H1 (cell line): ENCODE results near the gene F11R. TPM values are rescaled to one million over a fixed set of nuclear protein-coding genes. Genes with fewer than 3 reads are reported as not detected.

Source experiments
- ATF3 ChIP-seq: IDR thresholded peaks from 2 replicates; pipeline ENCODE4 v1.6.1; 2011; ENCODE audit warnings: low read depth, mild to moderate bottlenecking, low read length; ENCODE audit not compliant: insufficient read depth
- BACH1 ChIP-seq: IDR thresholded peaks from 2 replicates; pipeline ENCODE4 v1.6.1; 2012; ENCODE audit warnings: low read length, improper control_type of control experiment
- CTBP2 ChIP-seq: IDR thresholded peaks from 2 replicates; pipeline ENCODE4 v1.7.0; 2011; ENCODE audit warnings: borderline replicate concordance, mild to moderate bottlenecking, moderate library complexity, mixed read lengths, low read length; ENCODE audit not compliant: insufficient read depth, insufficient read length
- POLR2A ChIP-seq, 2 experiments: IDR thresholded peaks; 1 replicate in 1 of 2; 2 replicates in 1 of 2; pipeline ENCODE4 v1.6.1; 2011; ENCODE audit warnings: low read depth in 2 of 2, low read length in 2 of 2, mild to moderate bottlenecking in 2 of 2; ENCODE audit errors: control extremely low read depth in 1 of 2
- POLR2AphosphoS5 ChIP-seq: IDR thresholded peaks from 2 replicates; pipeline ENCODE4 v1.6.1; 2011; ENCODE audit warnings: low read depth, low read length
- RAD21 ChIP-seq, 2 experiments: IDR thresholded peaks in 1 of 2; conservative IDR thresholded peaks in 1 of 2; 2 replicates each; pipeline ENCODE4 v1.6.1; 2011; ENCODE audit warnings: low read depth in 2 of 2, low read length in 2 of 2, improper control_type of control experiment in 1 of 2, inconsistent platforms in 1 of 2, mild to moderate bottlenecking in 1 of 2, moderate library complexity in 1 of 2
- SIRT6 ChIP-seq: IDR thresholded peaks from one replicate; pipeline ENCODE4 v1.7.1; 2012; ENCODE audit warnings: low read length, inconsistent platforms
- SP2 ChIP-seq: IDR thresholded peaks from 2 replicates; pipeline ENCODE4 v1.6.1; 2012; ENCODE audit warnings: mild to moderate bottlenecking, low read length, inconsistent platforms
- TCF12 ChIP-seq: IDR thresholded peaks from 2 replicates; pipeline ENCODE4 v1.6.1; 2011; ENCODE audit warnings: low read depth, mild to moderate bottlenecking, low read length
- polyA plus RNA-seq, 7 experiments: library from polyadenylated mRNA; depleted of rRNA in 3 of 7; stranded (reverse) in 5 of 7; unstranded in 2 of 7; fragments of >200 nt in 5 of 7; fragments of 200-250 nt in 2 of 7; gene quantifications; 1 replicate in 5 of 7; 2 replicates in 1 of 7; 4 replicates in 1 of 7; pipeline versions ENCODE4 v1.2.1 to v1.2.3, GENCODE V29; 2011 to 2013; ENCODE audit warnings: missing spikeins in 2 of 7, mixed read lengths in 2 of 7
- total RNA-seq: library from RNA; stranded (reverse); fragmentation: NEBNext Ultra II Directional; extraction: Animal tissue kit (Norgen Biotek cat#: 25700); gene quantifications from 2 replicates; pipeline ENCODE4 v1.2.1, GENCODE V29; 2021

F11R gene
- total and polyA plus RNA-seq, 2 of the 8 experiments (the other 6 are each of a cell fraction or from before 2014, with no cell fraction given) = 159 to 200 TPM

DNA sequence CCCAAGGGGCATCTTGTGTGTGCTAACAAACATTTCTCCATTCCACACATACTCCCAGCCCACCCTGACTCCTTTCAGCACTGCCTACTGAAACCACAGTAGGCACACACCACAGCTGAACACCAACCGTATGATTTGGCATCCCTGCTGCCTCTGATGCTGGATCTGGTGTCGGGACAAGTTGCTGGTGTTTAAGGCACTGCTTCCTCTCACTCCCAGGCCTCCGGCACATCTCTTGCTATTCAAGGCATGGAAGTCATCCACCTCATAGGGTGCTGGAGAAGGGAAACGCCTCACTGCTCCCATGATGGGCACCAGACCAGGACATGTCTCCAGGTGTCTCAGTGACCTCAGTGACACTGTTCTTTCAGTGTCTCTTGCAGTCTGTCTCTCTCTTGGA lies 64.0 kb downstream of the F11R start (continued):
- TF ChIP-seq CTBP2 = no peak
- no peak for TF ChIP-seq SIRT6
- TF ChIP-seq POLR2AphosphoS5 = no peak
- TF ChIP-seq TCF12 = no peak
- no peak for TF ChIP-seq RAD21 (IDR thresholded peaks at IDR 0.05 in 1 of 2, conservative IDR thresholded peaks at IDR 0.05 in 1 of 2; ENCODE audit: low read depth in 2 of 2, low read length in 2 of 2)
- TF ChIP-seq ATF3 = no peak
- TF ChIP-seq POLR2A (IDR thresholded peaks at IDR 0.05; ENCODE audit: control extremely low read depth in 1 of 2, low read depth in 2 of 2, low read length in 2 of 2) = no peak
- TF ChIP-seq BACH1 = no peak
- TF ChIP-seq SP2 = no peak
- TF ChIP-seq, all 59 proteins: peak for 0
